T-helper 1 cell treated with Interleukin-12 subunit alpha and Interleukin-12 subunit beta and Interleukin-4 antibody, amounts not matched to agents 30 ng/mL and 1 ng/mL, for 36 hours (primary cell): ENCODE data around the gene BEX3. TPM values are rescaled to one million over a fixed set of nuclear protein-coding genes. Genes with fewer than 3 reads are reported as not detected.

Source experiments
- intact Hi-C: fragments of 100-400 bp; cut with micrococcal nuclease; formaldehyde crosslinking; loops from one replicate; pipeline ENCODE4 v1.15.1; 2024
- total RNA-seq: library from RNA; stranded (reverse); gene quantifications from 2 replicates; pipeline ENCODE4 v1.2.3, GENCODE V29; 2022

Gene BEX3
- total RNA-seq, 1 donor from 2014 or later = 5.3 TPM

DNA sequence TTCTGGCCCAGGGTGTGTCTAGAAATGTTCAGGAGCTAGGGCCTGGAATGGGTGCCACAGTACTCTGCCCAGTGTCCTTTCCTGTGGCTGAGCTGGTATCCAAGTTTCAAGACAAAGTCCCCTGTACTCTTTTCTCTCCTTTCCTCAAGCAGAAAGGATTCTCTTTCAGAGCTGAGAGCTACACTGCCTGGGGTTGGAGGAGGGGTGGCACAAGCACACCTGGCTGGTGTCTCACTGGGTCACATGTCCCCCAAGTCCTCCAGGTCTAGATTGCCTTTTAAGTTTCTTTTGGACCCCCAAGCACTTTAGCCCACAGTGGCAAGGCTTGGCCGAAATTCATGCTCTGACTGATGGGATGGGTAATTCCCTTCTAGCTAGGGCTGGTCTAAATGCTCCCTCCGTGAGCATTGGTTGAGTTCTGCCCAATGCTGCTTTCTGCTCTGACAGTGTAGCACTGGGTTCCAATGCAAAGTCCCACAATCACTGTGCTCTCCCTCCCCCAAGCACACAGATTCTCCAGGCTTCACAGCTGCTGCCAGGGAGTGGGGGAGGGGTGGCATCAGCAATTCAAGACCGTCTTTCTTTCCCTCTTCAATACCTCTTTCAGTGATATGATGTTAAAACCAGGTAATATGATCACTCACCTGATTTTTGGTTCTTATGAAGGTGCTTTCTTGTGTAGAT lies 47.8 kb downstream of the BEX3 start:
- intact Hi-C loops = no loop called here

Other genes starting within 250 kb of the BEX3 start
- gene BEX4, start 161.4 kb upstream of the BEX3 start, total RNA-seq = 6.4 and 7.8 TPM in 2 replicates
- 27.8 and 30.0 TPM in 2 replicates for gene TCEAL8, start 121.4 kb upstream of the BEX3 start, total RNA-seq
- gene TCEAL5, start 99.8 kb upstream of the BEX3 start, total RNA-seq = not detected in 2 replicates
- 3.9 and 4.2 TPM in 2 replicates for gene BEX2, start 65.5 kb upstream of the BEX3 start, total RNA-seq
- not detected in 2 replicates for gene TCEAL7, start 46.3 kb upstream of the BEX3 start, total RNA-seq
- gene TCEAL9, start 20.0 kb upstream of the BEX3 start, total RNA-seq = 0.54 and 0.98 TPM in 2 replicates
- gene RAB40A, start 143.0 kb downstream of the BEX3 start, total RNA-seq = 0.20 and 0.32 TPM in 2 replicates
- gene TCEAL4, start 209.0 kb downstream of the BEX3 start, total RNA-seq = 1.5 and 2.5 TPM in 2 replicates
- 0.49 and 0.80 TPM in 2 replicates for gene TCEAL3, start 231.4 kb downstream of the BEX3 start, total RNA-seq